ENCODE data around the gene GAL. TPM values are rescaled to one million over a fixed set of nuclear protein-coding genes. Genes with fewer than 3 reads are reported as not detected.

GAL gene
- total and polyA plus RNA-seq, 2 experiments from 2014 or later = 0.83 to 5.9 TPM

GRCh38 chr11:68735646-68736045 is 51.3 kb downstream of the GAL start:
- Histone ChIP-seq H3K36me3 (no peaks in the 10 kb centered on the region), H3K9me3 (ENCODE audit: low read depth) (no peaks in the 10 kb centered on the region), H3K4me1 (ENCODE audit: low read depth) (no peaks in the 10 kb centered on the region), H3K4me3 (no peak overlapping the region), H3K27me3 (no peaks in the 10 kb centered on the region), H3K27ac (no peak overlapping the region)
- TF ChIP-seq, protein P1, sequence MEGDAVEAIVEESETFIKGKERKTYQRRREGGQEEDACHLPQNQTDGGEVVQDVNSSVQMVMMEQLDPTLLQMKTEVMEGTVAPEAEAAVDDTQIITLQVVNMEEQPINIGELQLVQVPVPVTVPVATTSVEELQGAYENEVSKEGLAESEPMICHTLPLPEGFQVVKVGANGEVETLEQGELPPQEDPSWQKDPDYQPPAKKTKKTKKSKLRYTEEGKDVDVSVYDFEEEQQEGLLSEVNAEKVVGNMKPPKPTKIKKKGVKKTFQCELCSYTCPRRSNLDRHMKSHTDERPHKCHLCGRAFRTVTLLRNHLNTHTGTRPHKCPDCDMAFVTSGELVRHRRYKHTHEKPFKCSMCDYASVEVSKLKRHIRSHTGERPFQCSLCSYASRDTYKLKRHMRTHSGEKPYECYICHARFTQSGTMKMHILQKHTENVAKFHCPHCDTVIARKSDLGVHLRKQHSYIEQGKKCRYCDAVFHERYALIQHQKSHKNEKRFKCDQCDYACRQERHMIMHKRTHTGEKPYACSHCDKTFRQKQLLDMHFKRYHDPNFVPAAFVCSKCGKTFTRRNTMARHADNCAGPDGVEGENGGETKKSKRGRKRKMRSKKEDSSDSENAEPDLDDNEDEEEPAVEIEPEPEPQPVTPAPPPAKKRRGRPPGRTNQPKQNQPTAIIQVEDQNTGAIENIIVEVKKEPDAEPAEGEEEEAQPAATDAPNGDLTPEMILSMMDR (IDR thresholded peaks at IDR 0.05; ENCODE audit: low read depth, low read length) = no peak
- DNase-seq (ENCODE audit: low read depth in 1 of 2, low spot score in 1 of 2) = no peak

Other genes with a start within 250 kb of the GAL start
- gene PPP6R3, start 223.8 kb upstream of the GAL start, total RNA-seq = 83.2 and 118 TPM in 2 replicates
- 41.9 and 57.7 TPM in 2 replicates for gene PPP6R3, start 223.8 kb upstream of the GAL start, polyA plus RNA-seq
- gene TESMIN, start 67.0 kb downstream of the GAL start, total RNA-seq = 6.9 and 23.5 TPM in 2 replicates
- 4.6 and 17.1 TPM in 2 replicates for gene TESMIN, start 67.0 kb downstream of the GAL start, polyA plus RNA-seq
- gene CPT1A, start 157.4 kb downstream of the GAL start, total RNA-seq = 7.4 and 10.9 TPM in 2 replicates
- gene CPT1A, start 157.4 kb downstream of the GAL start, polyA plus RNA-seq = 1.7 and 2.1 TPM in 2 replicates
- gene MRPL21, start 219.3 kb downstream of the GAL start, total RNA-seq = 75.9 and 97.5 TPM in 2 replicates
- gene MRPL21, start 219.3 kb downstream of the GAL start, polyA plus RNA-seq = 194 and 220 TPM in 2 replicates
- gene IGHMBP2, start 219.3 kb downstream of the GAL start, total RNA-seq = 17.3 and 21.7 TPM in 2 replicates
- 20.9 and 22.1 TPM in 2 replicates for gene IGHMBP2, start 219.3 kb downstream of the GAL start, polyA plus RNA-seq